NCI-H748 (cell line): ENCODE measurements around the gene DBH.

ENCODE experiments used
- DNase-seq: peaks from one replicate; lab custom pipeline; 2025; ENCODE audit not compliant: unreplicated experiment; lab: John Stamatoyannopoulos, UW

Gene DBH

GRCh38 chr9:133642708-133643361 is 6.7 kb downstream of the DBH start:
- DNase-seq: no peak

GRCh38 chr9:133643362-133643755 is 7.2 kb downstream of the DBH start:
- no peak for DNase-seq

- DNase-seq: no peak
These were observed 8.0 kb downstream of the DBH start for GRCh38 chr9:133643978-133644760.

- DNase-seq: no peak
These were observed 9.0 kb downstream of the DBH start for GRCh38 chr9:133645021-133645765.

GRCh38 chr9:133647148-133647547 is 11.0 kb downstream of the DBH start:
- no peak for DNase-seq

GRCh38 chr9:133647765-133648469 is 11.8 kb downstream of the DBH start:
- DNase-seq: peak; percentile 63

GRCh38 chr9:133649194-133649593 is 13.0 kb downstream of the DBH start:
- no peak for DNase-seq

GRCh38 chr9:133650026-133650425 is 13.9 kb downstream of the DBH start:
- DNase-seq: no peak

GRCh38 chr9:133653638-133654037 is 17.5 kb downstream of the DBH start:
- no peak for DNase-seq

GRCh38 chr9:133654736-133655657 is 18.8 kb downstream of the DBH start:
- no peak for DNase-seq

GRCh38 chr9:133655701-133656100 is 19.5 kb downstream of the DBH start:
- DNase-seq: no peak

GRCh38 chr9:133656211-133657119 is 20.3 kb downstream of the DBH start:
- no peak for DNase-seq

GRCh38 chr9:133657120-133657661 is 21.0 kb downstream of the DBH start:
- peak; percentile 66 for DNase-seq

GRCh38 chr9:133658442-133659431 is 22.6 kb downstream of the DBH start:
- peak; percentile 81 for DNase-seq

GRCh38 chr9:133659516-133659915 is 23.4 kb downstream of the DBH start:
- no peak for DNase-seq

GRCh38 chr9:133661846-133662540 is 25.8 kb downstream of the DBH start:
- DNase-seq: no peak
